Neural progenitor cell (in vitro differentiated cells): ENCODE results near the gene SLC36A3. TPM values are rescaled to one million over a fixed set of nuclear protein-coding genes. Genes with fewer than 3 reads are reported as not detected.

ENCODE experiments used
- DNase-seq: peaks from one replicate; pipeline ENCODE4 v3.0.0-alpha.2; 2016; ENCODE audit warnings: low spot score
- H2AFZ ChIP-seq: fragments of 200-600 bp; sonication (generic); replicated peaks from 2 replicates; pipeline ENCODE4 v1.6.1; 2016; ENCODE audit warnings: antibody characterized with exemption
- H3F3A ChIP-seq: fragments of 200-600 bp; sonication (generic); 2 replicates; pipeline ENCODE4 v1.6.1; 2016; ENCODE audit warnings: antibody characterized with exemption, low read depth
- H3K27ac ChIP-seq: fragments of 200-600 bp; sonication (generic); 2 replicates; pipeline ENCODE4 v1.5.1; 2016; ENCODE audit warnings: mild to moderate bottlenecking
- H3K27me3 ChIP-seq: fragments of 200-600 bp; sonication (generic); 2 replicates; pipeline ENCODE4 v1.6.1; 2016; ENCODE audit warnings: mild to moderate bottlenecking, moderate library complexity
- H3K36me3 ChIP-seq: fragments of 200-600 bp; sonication (generic); 2 replicates; pipeline ENCODE4 v1.5.1; 2016
- H3K4me1 ChIP-seq: fragments of 200-600 bp; sonication (generic); 2 replicates; pipeline ENCODE4 v1.6.1; 2016; ENCODE audit warnings: mixed run types
- H3K4me2 ChIP-seq: fragments of 200-600 bp; sonication (generic); 2 replicates; pipeline ENCODE4 v1.6.1; 2016
- H3K4me3 ChIP-seq: fragments of 200-600 bp; sonication (generic); 2 replicates; pipeline ENCODE4 v1.5.1; 2016
- H3K79me2 ChIP-seq: fragments of 200-600 bp; sonication (generic); 2 replicates; pipeline ENCODE4 v1.6.1; 2016; ENCODE audit warnings: low read depth
- H3K9ac ChIP-seq: fragments of 200-600 bp; sonication (generic); 2 replicates; pipeline ENCODE4 v1.6.1; 2016
- H3K9me3 ChIP-seq: fragments of 200-600 bp; sonication (generic); 2 replicates; pipeline ENCODE4 v1.5.1; 2016; ENCODE audit warnings: low read depth
- H4K20me1 ChIP-seq: fragments of 200-600 bp; sonication (generic); 2 replicates; pipeline ENCODE4 v1.6.1; 2016; ENCODE audit warnings: low read depth
- H3K27ac Mint-ChIP-seq: 3 replicates; pipeline ENCODE4 v1.8.0; 2021; ENCODE audit warnings: mixed read lengths
- H3K27me3 Mint-ChIP-seq: 2 replicates; pipeline ENCODE4 v1.8.0; 2022; ENCODE audit warnings: low read depth, mild to moderate bottlenecking, inconsistent platforms, moderate library complexity, mixed read lengths; ENCODE audit not compliant: insufficient read depth
- H3K36me3 Mint-ChIP-seq: 3 replicates; pipeline ENCODE4 v1.8.0; 2021; ENCODE audit warnings: mixed read lengths
- H3K4me1 Mint-ChIP-seq: 3 replicates; pipeline ENCODE4 v1.8.0; 2021; ENCODE audit warnings: mixed read lengths
- H3K4me3 Mint-ChIP-seq: 3 replicates; pipeline ENCODE4 v1.8.0; 2021; ENCODE audit warnings: mild to moderate bottlenecking, moderate library complexity, mixed read lengths
- H3K9me3 Mint-ChIP-seq: 3 replicates; pipeline ENCODE4 v1.8.0; 2020; ENCODE audit warnings: mixed read lengths
- EZH2 ChIP-seq: fragments of 200-600 bp; sonication (generic); IDR thresholded peaks from 2 replicates; pipeline ENCODE4 v1.6.1; 2017; ENCODE audit warnings: antibody characterized with exemption, mild to moderate bottlenecking, moderate library complexity
- EZH2phosphoT487 ChIP-seq: fragments of 200-600 bp; sonication (generic); IDR thresholded peaks from 2 replicates; pipeline ENCODE4 v1.6.1; 2017; ENCODE audit warnings: antibody characterized with exemption
- total RNA-seq: library from RNA; depleted of rRNA; stranded (reverse); fragments of >200 nt; gene quantifications from 2 replicates; pipeline ENCODE4 v1.2.3, GENCODE V29; 2015; ENCODE audit warnings: low replicate concordance
- TF ChIP-seq, protein P1 (sequence below): fragments of 200-600 bp; sonication (generic); IDR thresholded peaks from 2 replicates; pipeline ENCODE4 v1.5.1; 2017; ENCODE audit warnings: antibody characterized with exemption, mild to moderate bottlenecking

SLC36A3 gene
- total RNA-seq, 1 donor from 2014 or later, result not detected

- no peak for DNase-seq
- TF ChIP-seq EZH2phosphoT487, result no peak
- TF ChIP-seq EZH2, result no peak
- TF ChIP-seq, protein P1, sequence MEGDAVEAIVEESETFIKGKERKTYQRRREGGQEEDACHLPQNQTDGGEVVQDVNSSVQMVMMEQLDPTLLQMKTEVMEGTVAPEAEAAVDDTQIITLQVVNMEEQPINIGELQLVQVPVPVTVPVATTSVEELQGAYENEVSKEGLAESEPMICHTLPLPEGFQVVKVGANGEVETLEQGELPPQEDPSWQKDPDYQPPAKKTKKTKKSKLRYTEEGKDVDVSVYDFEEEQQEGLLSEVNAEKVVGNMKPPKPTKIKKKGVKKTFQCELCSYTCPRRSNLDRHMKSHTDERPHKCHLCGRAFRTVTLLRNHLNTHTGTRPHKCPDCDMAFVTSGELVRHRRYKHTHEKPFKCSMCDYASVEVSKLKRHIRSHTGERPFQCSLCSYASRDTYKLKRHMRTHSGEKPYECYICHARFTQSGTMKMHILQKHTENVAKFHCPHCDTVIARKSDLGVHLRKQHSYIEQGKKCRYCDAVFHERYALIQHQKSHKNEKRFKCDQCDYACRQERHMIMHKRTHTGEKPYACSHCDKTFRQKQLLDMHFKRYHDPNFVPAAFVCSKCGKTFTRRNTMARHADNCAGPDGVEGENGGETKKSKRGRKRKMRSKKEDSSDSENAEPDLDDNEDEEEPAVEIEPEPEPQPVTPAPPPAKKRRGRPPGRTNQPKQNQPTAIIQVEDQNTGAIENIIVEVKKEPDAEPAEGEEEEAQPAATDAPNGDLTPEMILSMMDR, result no peak
- no peak overlapping the region for H3K27ac Mint-ChIP-seq
- H3K27me3 ChIP-seq, result no peaks in the 10 kb centered on the region
- H3K27me3 Mint-ChIP-seq, result no peaks in the 10 kb centered on the region
- H4K20me1 ChIP-seq, result no peaks in the 10 kb centered on the region
- H3K4me1 Mint-ChIP-seq, result peaks cover 3% of the 10 kb centered on the region
- peaks cover 17% of the 10 kb centered on the region for H3K36me3 Mint-ChIP-seq
- H2AFZ ChIP-seq, result no peak overlapping the region
- no peak overlapping the region for H3K4me3 ChIP-seq
- no peak overlapping the region for H3K27ac ChIP-seq
- no peaks in the 10 kb centered on the region for H3K4me1 ChIP-seq
- no peak overlapping the region for H3K4me2 ChIP-seq
- no peak overlapping the region for H3K9ac ChIP-seq
- H3K9me3 Mint-ChIP-seq, result no peaks in the 10 kb centered on the region
- H3K36me3 ChIP-seq, result no peaks in the 10 kb centered on the region
- H3K4me3 Mint-ChIP-seq, result no peak overlapping the region
- no peaks in the 10 kb centered on the region for H3F3A ChIP-seq
- H3K79me2 ChIP-seq, result no peaks in the 10 kb centered on the region
- no peaks in the 10 kb centered on the region for H3K9me3 ChIP-seq
Measured at GRCh38 chr5:151267491-151268260, 35.9 kb downstream of the SLC36A3 start.

DNA sequence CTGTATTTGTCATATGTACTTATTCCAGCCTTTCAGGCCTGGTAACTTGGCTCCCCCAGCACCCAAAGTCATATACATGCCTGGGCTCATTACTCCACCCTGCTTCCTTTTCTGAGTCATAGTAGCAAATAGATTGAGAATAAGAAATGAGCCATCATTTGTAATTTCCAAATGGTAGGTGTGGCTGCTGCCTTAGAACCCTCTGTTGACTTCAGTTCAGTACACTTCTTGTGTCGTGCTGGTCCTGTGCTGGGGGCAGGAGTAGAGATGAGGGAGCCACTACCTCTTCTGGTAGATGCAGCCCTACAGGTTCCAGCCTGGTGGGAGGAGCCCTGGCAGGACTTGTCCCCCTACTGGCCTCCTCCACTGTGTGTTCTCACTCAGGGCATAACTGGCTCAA, 39.5 kb downstream of the SLC36A3 start:
- H3K9ac ChIP-seq, result no peak overlapping the region
- no peaks in the 10 kb centered on the region for H3K27me3 ChIP-seq
- no peaks in the 10 kb centered on the region for H3K9me3 Mint-ChIP-seq
- H3K79me2 ChIP-seq, result no peaks in the 10 kb centered on the region
- DNase-seq, result no peak
- no peaks in the 10 kb centered on the region for H4K20me1 ChIP-seq
- no peak overlapping the region for H3K4me3 ChIP-seq
- H3K36me3 ChIP-seq, result no peaks in the 10 kb centered on the region
- no peaks in the 10 kb centered on the region for H3K9me3 ChIP-seq
- peaks cover 17% of the 10 kb centered on the region for H3K36me3 Mint-ChIP-seq
- H3K27me3 Mint-ChIP-seq, result no peaks in the 10 kb centered on the region
- H3K4me1 ChIP-seq, result no peaks in the 10 kb centered on the region
- no peaks in the 10 kb centered on the region for H3F3A ChIP-seq
- H2AFZ ChIP-seq, result no peak overlapping the region
- no peak overlapping the region for H3K4me2 ChIP-seq
- TF ChIP-seq, protein P1, result no peak
- TF ChIP-seq EZH2 (no peak), EZH2phosphoT487 (no peak)
- H3K4me1 Mint-ChIP-seq, result peaks cover 3% of the 10 kb centered on the region
- peak overlapping the region; percentile 62 for H3K27ac Mint-ChIP-seq
- H3K27ac ChIP-seq, result no peak overlapping the region
- H3K4me3 Mint-ChIP-seq, result no peak overlapping the region

GRCh38 chr5:151262532-151262931, 41.0 kb downstream of the SLC36A3 start:
- Mint-ChIP-seq H3K27me3 (no peaks in the 10 kb centered on the region), H3K9me3 (no peaks in the 10 kb centered on the region), H3K4me3 (no peak overlapping the region), H3K36me3 (peaks cover 13% of the 10 kb centered on the region), H3K27ac (no peak overlapping the region), H3K4me1 (peaks cover 3% of the 10 kb centered on the region)
- no peak for DNase-seq
- Histone ChIP-seq H3K4me2 (no peak overlapping the region), H3K36me3 (no peaks in the 10 kb centered on the region), H3K4me3 (no peak overlapping the region), H3K27me3 (no peaks in the 10 kb centered on the region), H2AFZ (no peak overlapping the region), H4K20me1 (no peaks in the 10 kb centered on the region), H3K9ac (no peak overlapping the region), H3K27ac (no peak overlapping the region), H3K9me3 (no peaks in the 10 kb centered on the region), H3K4me1 (no peaks in the 10 kb centered on the region), H3K79me2 (no peaks in the 10 kb centered on the region), H3F3A (no peaks in the 10 kb centered on the region)
- TF ChIP-seq, protein P1, result no peak
- TF ChIP-seq EZH2 (no peak), EZH2phosphoT487 (no peak)
